Measurements from ENCODE around the gene CD79A.

CD79A gene

GRCh38 chr19:41876847-41877832 lies at the start of gene CD79A:
TSS of gene CD79A (plus strand) at chr19:41877279. CDS start at chr19:41877305, 26 bp downstream.
- TF ChIP-seq CTCF (conservative IDR thresholded peaks at IDR 0.05; ENCODE audit: control insufficient read depth, insufficient read depth, low read depth, low read length): no peak
- H3K4me3 ChIP-seq (ENCODE audit: control insufficient read depth, low read depth, low read length): no peak within 1 kb of the TSS
- no peak for DNase-seq (ENCODE audit: low read depth)

- TF ChIP-seq CTCF (conservative IDR thresholded peaks at IDR 0.05; ENCODE audit: control insufficient read depth, insufficient read depth, low read depth, low read length): no peak
- H3K4me3 ChIP-seq (ENCODE audit: control insufficient read depth, low read depth, low read length): no peak overlapping the region
- no peak for DNase-seq (ENCODE audit: low read depth)
These were observed 38.9 kb upstream of the CD79A start for GRCh38 chr19:41837981-41838708.

DNA sequence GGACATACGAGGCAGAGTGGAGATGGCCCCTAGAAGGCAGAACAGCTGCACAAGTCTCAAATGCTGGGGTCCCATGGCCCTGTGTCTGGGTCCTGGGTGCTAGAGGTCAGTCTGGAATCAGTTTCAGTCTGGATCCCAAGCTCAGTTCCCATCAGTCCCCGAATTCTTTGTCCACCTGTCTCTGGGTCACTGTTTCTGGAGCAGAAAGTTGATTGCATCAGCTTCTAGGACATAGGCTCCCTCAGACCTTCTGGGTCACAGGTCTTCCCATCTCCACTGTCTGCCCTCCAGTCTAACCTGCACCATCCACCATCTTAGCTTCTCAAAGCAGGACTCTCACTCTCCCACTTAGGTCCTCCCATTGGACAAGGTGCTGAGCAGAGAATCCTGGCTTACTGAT lies 37.9 kb upstream of the CD79A start:
- no peak overlapping the region for H3K4me3 ChIP-seq (ENCODE audit: control insufficient read depth, low read depth, low read length)
- no peak for DNase-seq (ENCODE audit: low read depth)
- TF ChIP-seq CTCF (conservative IDR thresholded peaks at IDR 0.05; ENCODE audit: control insufficient read depth, insufficient read depth, low read depth, low read length): no peak

GRCh38 chr19:41843371-41843770 lies 33.7 kb upstream of the CD79A start:
- DNase-seq (ENCODE audit: low read depth): no peak
- no peak overlapping the region for H3K4me3 ChIP-seq (ENCODE audit: control insufficient read depth, low read depth, low read length)
- TF ChIP-seq CTCF (conservative IDR thresholded peaks at IDR 0.05; ENCODE audit: control insufficient read depth, insufficient read depth, low read depth, low read length): no peak

DNA sequence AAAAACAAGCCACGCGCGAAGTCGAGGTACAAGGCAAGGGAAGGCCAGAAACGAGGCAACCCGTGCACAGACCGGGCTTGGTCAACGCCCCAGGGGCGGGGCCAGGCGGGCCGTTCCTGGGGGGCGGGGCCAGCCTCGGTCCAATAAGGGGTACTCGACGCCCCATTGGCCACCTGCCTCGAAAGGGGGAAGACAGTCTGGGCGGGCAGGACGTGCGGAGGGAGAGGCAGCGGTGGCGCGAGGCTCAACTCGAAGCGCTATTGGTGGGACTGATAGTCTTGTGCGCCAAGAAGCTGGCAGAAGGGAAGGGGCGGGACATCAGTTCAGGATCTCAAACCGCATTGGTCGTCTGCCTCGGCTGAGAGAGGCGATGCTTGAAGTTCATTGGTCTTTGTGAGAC lies 32.5 kb upstream of the CD79A start, which contains the start of gene LYPD4:
TSS of gene LYPD4 (minus strand) at position 83 of the 400 bp plus-strand sequence. CDS start 5,398 bp downstream, outside the sequence.
- DNase-seq (ENCODE audit: low read depth): no peak
- TF ChIP-seq CTCF (conservative IDR thresholded peaks at IDR 0.05; ENCODE audit: control insufficient read depth, insufficient read depth, low read depth, low read length): no peak
- no peak within 1 kb of the TSS for H3K4me3 ChIP-seq (ENCODE audit: control insufficient read depth, low read depth, low read length)

- no peak within 1 kb of the TSS for H3K4me3 ChIP-seq (ENCODE audit: control insufficient read depth, low read depth, low read length)
- no peak for TF ChIP-seq CTCF (conservative IDR thresholded peaks at IDR 0.05; ENCODE audit: control insufficient read depth, insufficient read depth, low read depth, low read length)
- no peak for DNase-seq (ENCODE audit: low read depth)
These were observed 32.3 kb upstream of the CD79A start, which contains the start of gene DMRTC2 for GRCh38 chr19:41845001-41845050. TSS of gene DMRTC2 (plus strand) at chr19:41845042. CDS start at chr19:41847429, 2,387 bp downstream.

All from fibroblast of mammary gland (primary cell).